H9 (cell line): ENCODE measurements around the gene ZFPM1. TPM values are rescaled to one million over a fixed set of nuclear protein-coding genes. Genes with fewer than 3 reads are reported as not detected.

Experiments
- DNase-seq: peaks from one replicate; pipeline ENCODE4 v3.0.0-alpha.2; 2017
- H2AFZ ChIP-seq: one replicate; pipeline ENCODE4 v1.6.1; 2013; ENCODE audit warnings: mild to moderate bottlenecking, low read length, control low read depth, moderate library complexity
- H2AK5ac ChIP-seq: 2 replicates; pipeline ENCODE4 v1.6.1; 2013; ENCODE audit warnings: low read length, control low read depth, mixed read lengths; ENCODE audit not compliant: insufficient read length
- H2BK120ac ChIP-seq: one replicate; pipeline ENCODE4 v1.6.1; 2013; ENCODE audit warnings: low read depth, mild to moderate bottlenecking, low read length, control low read depth, inconsistent platforms; ENCODE audit not compliant: poor library complexity, severe bottlenecking
- H2BK12ac ChIP-seq: 2 replicates; pipeline ENCODE4 v1.6.1; 2013; ENCODE audit warnings: low read length, control low read depth, mixed read lengths, low read depth; ENCODE audit not compliant: insufficient read length
- H2BK15ac ChIP-seq: 2 replicates; pipeline ENCODE4 v1.6.1; 2013; ENCODE audit warnings: low read depth, low read length, control low read depth
- H2BK20ac ChIP-seq: one replicate; pipeline ENCODE4 v1.6.1; 2013; ENCODE audit warnings: low read depth, mild to moderate bottlenecking, low read length, control low read depth, inconsistent platforms; ENCODE audit not compliant: poor library complexity, severe bottlenecking
- H2BK5ac ChIP-seq: 2 replicates; pipeline ENCODE4 v1.6.1; 2013; ENCODE audit warnings: low read length, control low read depth, mixed read lengths; ENCODE audit not compliant: insufficient read length
- H3K14ac ChIP-seq: 2 replicates; pipeline ENCODE4 v1.6.1; 2013; ENCODE audit warnings: low read length, control low read depth; ENCODE audit not compliant: insufficient read depth
- H3K18ac ChIP-seq: 2 replicates; pipeline ENCODE4 v1.6.1; 2013; ENCODE audit warnings: low read depth, mild to moderate bottlenecking, mixed read lengths, low read length, control low read depth; ENCODE audit not compliant: insufficient read length
- H3K23ac ChIP-seq: 2 replicates; pipeline ENCODE4 v1.6.1; 2013; ENCODE audit warnings: low read length, control low read depth, mixed read lengths, low read depth; ENCODE audit not compliant: insufficient read length
- H3K23me2 ChIP-seq: 2 replicates; pipeline ENCODE4 v1.6.1; 2013; ENCODE audit warnings: low read depth, mild to moderate bottlenecking, mixed read lengths, low read length, control low read depth; ENCODE audit not compliant: insufficient read length, poor library complexity, severe bottlenecking
- H3K27ac ChIP-seq: 2 replicates; pipeline ENCODE4 v1.5.1; 2013; ENCODE audit warnings: low read length, control low read depth, mixed read lengths, low read depth; ENCODE audit not compliant: insufficient read length
- H3K27me3 ChIP-seq: 2 replicates; pipeline ENCODE4 v1.6.1; 2013; ENCODE audit warnings: low read length, control low read depth, inconsistent platforms; ENCODE audit not compliant: insufficient read depth
- H3K4ac ChIP-seq: 2 replicates; pipeline ENCODE4 v1.6.1; 2013; ENCODE audit warnings: low read depth, mild to moderate bottlenecking, control low read depth, inconsistent platforms, low read length, moderate library complexity
- H3K4me1 ChIP-seq: 2 replicates; pipeline ENCODE4 v1.6.1; 2013; ENCODE audit warnings: low read length, control low read depth, inconsistent platforms; ENCODE audit not compliant: insufficient read depth
- H3K4me2 ChIP-seq: 2 replicates; pipeline ENCODE4 v1.6.1; 2013; ENCODE audit warnings: low read length, control low read depth, mixed read lengths; ENCODE audit not compliant: insufficient read length, insufficient read depth
- H3K56ac ChIP-seq: 2 replicates; pipeline ENCODE4 v1.6.1; 2013; ENCODE audit warnings: low read depth, mild to moderate bottlenecking, mixed read lengths, low read length, control low read depth; ENCODE audit not compliant: insufficient read length
- H3K79me1 ChIP-seq: 2 replicates; pipeline ENCODE4 v1.6.1; 2013; ENCODE audit warnings: low read depth, mild to moderate bottlenecking, moderate library complexity, low read length, control low read depth, inconsistent platforms; ENCODE audit not compliant: insufficient read depth, poor library complexity, severe bottlenecking
- H3K79me2 ChIP-seq: 2 replicates; pipeline ENCODE4 v1.6.1; 2013; ENCODE audit warnings: low read length, control low read depth, inconsistent platforms; ENCODE audit not compliant: insufficient read depth
- H3K9ac ChIP-seq: 2 replicates; pipeline ENCODE4 v1.6.1; 2013; ENCODE audit warnings: low read length, control low read depth, mixed read lengths; ENCODE audit not compliant: insufficient read length; ENCODE audit errors: extremely low read depth
- H3K9me3 ChIP-seq: one replicate; pipeline ENCODE4 v1.6.1; 2013; ENCODE audit warnings: low read depth, low read length, inconsistent platforms; ENCODE audit not compliant: control insufficient read depth
- H3T11ph ChIP-seq: one replicate; pipeline ENCODE4 v1.6.1; 2013; ENCODE audit warnings: mild to moderate bottlenecking, low read length, control low read depth, inconsistent platforms
- H4K20me1 ChIP-seq: one replicate; pipeline ENCODE4 v1.6.1; 2013; ENCODE audit not compliant: control insufficient read depth, insufficient read length, insufficient read depth
- H4K5ac ChIP-seq: 2 replicates; pipeline ENCODE4 v1.6.1; 2013; ENCODE audit warnings: low read depth, mild to moderate bottlenecking, mixed read lengths, low read length, control low read depth; ENCODE audit not compliant: insufficient read length
- H4K8ac ChIP-seq: replicated peaks from 2 replicates; pipeline ENCODE4 v1.6.1; 2013; ENCODE audit warnings: low read length, control low read depth, mixed read lengths, low read depth; ENCODE audit not compliant: insufficient read length
- H4K91ac ChIP-seq: 2 replicates; pipeline ENCODE4 v1.6.1; 2013; ENCODE audit warnings: low read depth, mild to moderate bottlenecking, moderate library complexity, mixed read lengths, low read length, control low read depth; ENCODE audit not compliant: insufficient read length
- H3K27ac Mint-ChIP-seq, 3 experiments: 2 replicates in 2 of 3; 3 replicates in 1 of 3; pipeline ENCODE4 v1.8.0; 2020 to 2021; ENCODE audit warnings: mixed read lengths in 3 of 3, mild to moderate bottlenecking in 1 of 3, moderate library complexity in 1 of 3
- H3K27me3 Mint-ChIP-seq: 2 replicates; pipeline ENCODE4 v1.8.0; 2021; ENCODE audit warnings: low read depth, mild to moderate bottlenecking, moderate library complexity, mixed read lengths
- H3K36me3 Mint-ChIP-seq, 3 experiments: 2 replicates in 2 of 3; 3 replicates in 1 of 3; pipeline ENCODE4 v1.8.0; 2020 to 2021; ENCODE audit warnings: low read depth in 3 of 3, mixed read lengths in 3 of 3; ENCODE audit not compliant: insufficient read depth in 1 of 3
- H3K4me1 Mint-ChIP-seq, 2 experiments: 2 replicates each; pipeline ENCODE4 v1.8.0; 2020; ENCODE audit warnings: mixed read lengths in 2 of 2
- H3K4me3 Mint-ChIP-seq, 2 experiments: 2 replicates in 1 of 2; 3 replicates in 1 of 2; pipeline ENCODE4 v1.8.0; 2020 to 2021; ENCODE audit warnings: mild to moderate bottlenecking in 2 of 2, mixed read lengths in 2 of 2, moderate library complexity in 1 of 2
- H3K9me3 Mint-ChIP-seq, 2 experiments: 2 replicates in 1 of 2; 3 replicates in 1 of 2; pipeline ENCODE4 v1.8.0; 2020; ENCODE audit warnings: mild to moderate bottlenecking in 2 of 2, mixed read lengths in 2 of 2, moderate library complexity in 1 of 2
- CTCF ChIP-seq: fragments of 200-600 bp; sonication (generic); conservative IDR thresholded peaks from 3 replicates; pipeline ENCODE4 v1.8.0; 2021; ENCODE audit warnings: antibody characterized with exemption, mild to moderate bottlenecking
- WGBS: extraction: QIAGEN DNeasy Blood & Tissue Kit; methylation state at CpG from one replicate; pipeline ENCODE4 v1.1.7; 2013; ENCODE audit warnings: missing lambda C conversion rate, low lambda C conversion rate, mixed read lengths; ENCODE audit not compliant: insufficient read length; ENCODE audit errors: extremely low coverage; 5-methylcytosine and 5-hydroxymethylcytosine counted together
- total RNA-seq: library from RNA; stranded (reverse); gene quantifications from 2 replicates; pipeline ENCODE4 v1.2.1, GENCODE V29; 2021

The ZFPM1 gene
- total RNA-seq, 1 experiment from 2014 or later: 3.6 TPM

GRCh38 chr16:88475037-88475436 is 22.0 kb downstream of the ZFPM1 start:
- Histone ChIP-seq H3K4ac (no peak overlapping the region), H3K23ac (no peak overlapping the region), H4K20me1 (no peaks in the 10 kb centered on the region), H2AFZ (no peak overlapping the region), H3K79me2 (no peaks in the 10 kb centered on the region), H2BK5ac (no peak overlapping the region), H3K4me2 (no peak overlapping the region), H3K27me3 (no peaks in the 10 kb centered on the region), H3K14ac (no peak overlapping the region), H3K18ac (no peak overlapping the region), H3K4me1 (no peaks in the 10 kb centered on the region), H4K8ac (no peak overlapping the region), H3K79me1 (no peaks in the 10 kb centered on the region), H2BK12ac (no peak overlapping the region), H2BK120ac (no peak overlapping the region), H2AK5ac (no peak overlapping the region), H2BK15ac (no peak overlapping the region), H3K9ac (no peak overlapping the region), H3K23me2 (no peaks in the 10 kb centered on the region), H3K9me3 (no peaks in the 10 kb centered on the region), H4K91ac (no peak overlapping the region), H3T11ph (no peak overlapping the region), H2BK20ac (no peak overlapping the region), H3K27ac (no peak overlapping the region), H3K56ac (no peak overlapping the region), H4K5ac (no peak overlapping the region)
- no peak overlapping the region for H3K4me3 Mint-ChIP-seq
- no peaks in the 10 kb centered on the region for H3K36me3 Mint-ChIP-seq
- no peak overlapping the region for H3K27ac Mint-ChIP-seq
- no peaks in the 10 kb centered on the region for H3K9me3 Mint-ChIP-seq
- no peak for TF ChIP-seq CTCF
- H3K4me1 Mint-ChIP-seq: peaks cover 4 to 19% of the 10 kb centered on the region in 2 experiments
- DNase-seq: no peak
- WGBS: no CpG with 5 or more reads among the region's 13 CpGs
- H3K27me3 Mint-ChIP-seq: no peaks in the 10 kb centered on the region
